GM19035 (cell line): ENCODE measurements around the gene EEF1E1.

Experiments used
- ATAC-seq: cut with Tn5 transposase; IDR thresholded peaks from one replicate; pipeline ENCODE4 v1.9.1; 2021; ENCODE audit not compliant: unreplicated experiment

EEF1E1 gene

DNA sequence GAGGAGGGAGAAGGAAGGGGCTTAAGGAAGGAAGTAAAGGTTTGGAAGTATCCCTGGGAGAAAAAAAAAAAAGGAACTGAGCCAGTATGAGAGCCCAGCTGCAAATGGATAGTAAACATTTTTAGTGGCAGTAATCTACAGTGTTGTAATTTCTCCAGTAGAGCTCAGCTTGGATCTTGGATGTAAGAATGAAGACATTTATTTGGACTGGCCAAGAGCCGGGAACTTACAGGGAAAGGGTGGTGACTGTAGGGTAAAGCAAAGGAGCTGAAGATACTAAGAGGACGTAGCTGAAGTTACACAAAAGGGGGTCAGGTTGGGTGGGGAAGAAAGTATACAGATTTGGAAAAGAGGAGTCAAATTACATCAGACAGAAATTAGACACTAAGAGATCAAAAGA is 13.5 kb downstream of the EEF1E1 start:
- ATAC-seq: no peak

DNA sequence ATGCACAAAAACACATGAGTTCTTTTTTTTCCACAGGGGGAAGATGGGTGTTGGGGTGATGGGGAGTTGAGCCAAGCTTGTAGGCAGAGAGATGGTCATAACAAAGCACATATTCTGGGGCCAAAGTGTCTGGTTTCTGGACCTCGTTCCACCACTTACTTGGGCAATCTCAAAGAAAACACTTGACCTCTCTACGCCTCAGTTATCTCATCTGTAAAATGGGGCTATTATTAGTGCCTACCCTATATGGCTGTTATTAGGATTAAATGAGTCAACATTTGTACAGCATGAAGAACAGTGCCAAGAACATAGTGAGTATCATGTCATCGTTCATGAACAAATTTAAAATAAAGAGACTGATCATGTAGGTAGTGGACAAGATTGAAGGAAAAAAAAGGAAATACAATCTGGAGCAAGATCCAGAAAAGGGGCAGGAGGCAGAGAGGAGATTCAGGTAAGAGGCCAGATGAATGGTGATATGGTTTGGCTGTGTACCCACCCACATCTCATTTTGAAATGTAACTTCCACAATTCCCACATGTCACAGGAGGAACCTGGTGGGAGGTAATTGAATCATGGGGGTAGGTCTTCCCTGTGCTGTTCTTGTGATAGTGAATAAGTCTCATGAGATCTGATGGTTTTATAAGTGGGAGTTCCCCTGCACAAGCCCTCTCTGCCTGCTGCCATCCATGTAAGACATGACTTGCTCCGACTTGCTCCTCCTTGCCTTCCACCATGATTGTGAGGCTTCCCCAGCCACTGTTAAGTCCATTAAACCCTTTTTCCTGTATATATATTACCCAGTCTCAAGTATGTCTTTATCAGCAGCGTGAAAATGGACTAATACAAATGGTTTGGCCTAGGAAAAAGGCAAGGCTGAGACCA is 14.2 kb downstream of the EEF1E1 start:
- no peak for ATAC-seq

DNA sequence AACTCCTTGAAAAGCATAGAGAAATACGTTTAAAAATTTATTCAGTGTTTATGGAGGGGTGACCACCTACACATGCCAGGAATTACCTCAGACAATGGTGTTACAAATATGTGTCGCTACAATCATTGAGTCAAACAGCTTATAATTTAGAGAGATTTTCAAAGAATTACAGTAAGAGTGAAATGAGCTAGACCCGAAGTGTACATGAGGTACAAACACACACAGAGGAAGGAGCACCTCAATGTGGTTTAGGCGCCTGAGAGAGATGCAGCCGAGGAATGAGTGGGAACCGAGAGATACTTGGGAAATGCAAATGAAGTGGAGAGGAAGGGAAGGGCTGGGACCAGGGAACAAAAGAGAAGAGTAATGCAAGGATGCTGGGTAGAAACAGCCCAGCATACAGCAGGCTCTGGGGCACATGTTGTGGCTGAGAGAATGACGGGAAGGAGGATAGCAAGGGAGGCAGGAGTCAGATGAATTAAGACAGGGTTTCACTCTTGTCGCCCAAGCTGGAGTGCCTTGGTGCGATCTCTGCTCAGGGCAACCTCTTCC is 15.5 kb downstream of the EEF1E1 start:
- no peak for ATAC-seq

- no peak for ATAC-seq
Observed at GRCh38 chr6:8085053-8085511, 17.3 kb downstream of the EEF1E1 start.

DNA sequence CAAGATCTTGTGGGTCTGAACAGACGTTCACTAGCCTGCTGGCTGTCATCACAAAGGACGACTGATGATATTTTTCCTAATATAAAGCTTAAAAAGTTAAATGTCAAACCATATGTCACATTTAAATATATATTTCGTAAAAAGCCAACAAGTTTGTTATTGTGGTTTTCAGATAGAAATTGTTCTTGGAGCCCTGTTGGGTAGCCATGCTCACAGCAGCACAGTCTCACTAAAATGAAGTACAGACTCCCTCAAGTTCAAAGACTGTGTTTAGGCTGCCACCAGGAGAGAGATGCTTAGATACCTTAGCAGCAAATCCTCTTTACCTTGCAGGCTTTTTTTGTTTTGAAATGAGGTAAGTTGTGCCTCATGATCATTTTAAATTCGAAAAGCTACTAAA is 17.8 kb downstream of the EEF1E1 start:
- ATAC-seq: no peak

- ATAC-seq: no peak
Observed at GRCh38 chr6:8082954-8083858, 19.1 kb downstream of the EEF1E1 start.

- ATAC-seq: no peak
Observed at GRCh38 chr6:8082572-8082953, 19.8 kb downstream of the EEF1E1 start.

DNA sequence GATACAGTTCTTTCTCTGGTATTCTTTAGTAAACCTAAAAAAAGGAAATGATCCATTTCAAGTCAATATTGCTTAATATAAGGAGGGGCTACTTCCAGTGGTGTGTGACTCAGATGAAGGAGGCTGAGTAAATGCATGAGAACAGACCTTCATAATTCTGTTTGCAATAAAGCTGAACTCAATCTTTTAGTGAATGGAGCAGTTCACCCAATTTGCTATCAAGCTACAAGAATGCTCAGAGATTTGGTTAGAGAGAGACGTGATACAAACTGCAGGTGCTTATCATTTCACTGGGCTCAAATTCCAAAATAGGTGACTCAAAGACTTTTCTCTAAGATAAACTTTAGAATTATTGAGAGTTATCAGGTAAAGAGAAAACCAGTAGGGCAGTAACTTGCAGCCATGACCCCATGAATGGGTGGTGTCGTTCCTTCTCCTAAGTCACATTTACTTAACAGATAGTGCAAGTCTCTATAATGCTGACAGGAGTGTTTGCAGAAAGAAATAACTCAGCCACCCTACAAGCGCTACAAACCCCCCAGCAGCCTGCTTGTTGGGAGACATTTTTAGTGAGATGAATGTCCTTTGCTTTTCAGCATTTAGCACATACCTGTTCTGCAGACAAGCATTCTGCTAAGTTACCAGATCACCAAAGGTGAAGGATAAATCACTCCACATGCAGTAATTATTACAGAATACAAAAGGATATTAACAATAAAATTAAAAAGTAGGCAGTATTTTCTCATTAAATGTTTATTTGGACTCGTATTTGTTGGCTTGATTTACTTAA is 21.8 kb downstream of the EEF1E1 start:
- ATAC-seq: no peak

- ATAC-seq: no peak
Observed at GRCh38 chr6:8079126-8079525, 23.2 kb downstream of the EEF1E1 start.

- ATAC-seq: no peak
Observed at GRCh38 chr6:8077991-8078390, 24.4 kb downstream of the EEF1E1 start.

- ATAC-seq: no peak
Observed at GRCh38 chr6:8075704-8076103, 26.6 kb downstream of the EEF1E1 start.

GRCh38 chr6:8075185-8075584 is 27.2 kb downstream of the EEF1E1 start:
- no peak for ATAC-seq

DNA sequence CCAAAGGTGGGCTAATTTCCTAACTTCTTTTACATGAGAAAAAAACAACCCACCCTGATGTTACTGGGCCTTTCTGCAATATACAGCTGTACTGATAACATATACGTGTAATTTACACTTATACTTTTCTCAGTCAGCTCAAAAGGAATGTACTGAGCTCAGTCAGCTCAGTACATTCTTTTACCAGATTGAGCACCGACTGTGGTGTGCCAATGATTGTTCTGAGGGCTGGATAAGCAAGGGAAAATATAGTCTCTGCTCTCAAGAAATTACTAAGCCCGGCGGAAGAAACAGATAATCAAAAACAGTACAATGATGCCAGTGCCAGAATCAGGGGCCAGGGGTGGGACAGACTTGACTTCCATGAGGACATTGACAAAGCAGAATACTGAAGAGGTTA is 28.1 kb downstream of the EEF1E1 start:
- ATAC-seq: no peak

DNA sequence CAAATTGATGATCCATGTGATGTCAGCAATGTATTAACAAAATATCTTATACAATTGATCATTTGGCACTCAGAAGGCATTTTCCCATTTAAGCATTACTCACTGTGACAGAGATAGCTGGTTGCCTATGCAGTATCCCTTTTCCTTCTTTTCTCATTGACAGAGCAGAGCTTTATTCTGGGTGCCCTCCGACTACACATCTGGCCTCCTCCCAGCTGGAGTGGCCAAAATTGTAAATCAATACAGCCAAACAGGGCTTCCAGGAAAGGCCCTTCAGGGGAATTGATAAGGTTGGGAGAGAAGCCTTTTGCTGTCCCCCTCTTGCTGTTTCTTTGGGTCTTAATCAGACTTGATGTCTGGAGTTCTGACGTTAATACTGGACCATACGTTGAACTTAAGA is 28.6 kb downstream of the EEF1E1 start:
- ATAC-seq: no peak

- ATAC-seq: no peak
Observed at GRCh38 chr6:8070718-8071117, 31.6 kb downstream of the EEF1E1 start.

GRCh38 chr6:8069631-8070284 is 32.6 kb downstream of the EEF1E1 start:
- ATAC-seq: no peak

- no peak for ATAC-seq
Observed at GRCh38 chr6:8069151-8069550, 33.2 kb downstream of the EEF1E1 start.

GRCh38 chr6:8066108-8066507 is 36.2 kb downstream of the EEF1E1 start:
- no peak for ATAC-seq

DNA sequence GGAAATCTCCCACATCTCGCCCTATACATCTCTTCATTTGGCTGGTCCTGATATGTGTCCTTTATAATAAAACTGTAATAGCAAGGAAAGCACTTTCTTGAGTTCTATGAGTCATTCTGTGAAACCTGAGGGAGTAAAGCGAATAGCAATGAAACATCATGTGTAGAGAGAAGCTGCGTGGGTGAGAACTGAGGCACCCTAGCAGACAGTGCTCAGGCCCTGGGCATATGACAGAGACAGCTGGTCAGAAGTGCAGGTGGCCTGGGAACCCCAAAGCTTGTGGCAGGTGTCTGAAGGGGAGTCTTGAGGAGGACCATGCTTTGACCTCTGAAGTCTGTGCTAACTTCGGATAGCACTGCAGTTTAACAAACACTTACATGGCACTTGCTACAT is 36.8 kb downstream of the EEF1E1 start:
- ATAC-seq: peak; percentile 47
